Stimulated activated CD8-positive, alpha-beta memory T cell treated with anti-CD3 and anti-CD28 coated beads, Interleukin-7, amount 100 ng/mL, for 24 hours (primary cell): ENCODE measurements around the gene PIGT.

Source experiments
- DNase-seq: peaks from one replicate; pipeline ENCODE4 v3.0.0-alpha.2; 2020; ENCODE audit warnings: low read depth

Gene PIGT

DNA sequence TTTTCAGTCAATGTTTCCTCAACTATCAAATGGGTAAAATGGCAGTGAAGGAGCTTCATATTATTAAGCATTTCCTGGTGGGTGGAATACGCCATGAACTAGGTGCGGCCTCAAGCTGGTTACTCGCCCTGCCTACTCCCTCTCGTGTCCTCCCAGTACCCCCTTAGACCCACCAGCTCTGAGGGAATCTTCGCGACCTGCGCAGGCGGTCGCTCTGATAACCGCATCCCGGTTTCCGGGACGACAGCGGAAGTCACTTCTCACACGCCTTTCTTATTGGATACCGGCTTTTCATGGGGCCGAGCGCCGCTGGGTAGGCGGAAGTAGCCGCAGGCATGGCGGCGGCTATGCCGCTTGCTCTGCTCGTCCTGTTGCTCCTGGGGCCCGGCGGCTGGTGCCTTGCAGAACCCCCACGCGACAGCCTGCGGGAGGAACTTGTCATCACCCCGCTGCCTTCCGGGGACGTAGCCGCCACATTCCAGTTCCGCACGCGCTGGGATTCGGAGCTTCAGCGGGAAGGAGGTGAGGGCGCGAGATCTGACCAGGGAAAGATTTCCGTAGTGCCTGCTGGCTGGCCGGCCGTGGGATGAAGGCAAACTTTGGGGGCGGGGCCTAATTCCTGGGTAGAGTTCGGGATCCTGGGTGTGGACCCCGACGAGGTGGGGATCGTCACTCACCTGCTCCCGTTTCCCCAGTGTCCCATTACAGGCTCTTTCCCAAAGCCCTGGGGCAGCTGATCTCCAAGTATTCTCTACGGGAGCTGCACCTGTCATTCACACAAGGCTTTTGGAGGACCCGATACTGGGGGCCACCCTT, at the start of gene PIGT:
Gene PIGT, plus strand, starts transcription at position 320 of the 816 bp plus-strand sequence. Its CDS starts 16 bp downstream, at position 336.
- peak; percentile 78 for DNase-seq

DNA sequence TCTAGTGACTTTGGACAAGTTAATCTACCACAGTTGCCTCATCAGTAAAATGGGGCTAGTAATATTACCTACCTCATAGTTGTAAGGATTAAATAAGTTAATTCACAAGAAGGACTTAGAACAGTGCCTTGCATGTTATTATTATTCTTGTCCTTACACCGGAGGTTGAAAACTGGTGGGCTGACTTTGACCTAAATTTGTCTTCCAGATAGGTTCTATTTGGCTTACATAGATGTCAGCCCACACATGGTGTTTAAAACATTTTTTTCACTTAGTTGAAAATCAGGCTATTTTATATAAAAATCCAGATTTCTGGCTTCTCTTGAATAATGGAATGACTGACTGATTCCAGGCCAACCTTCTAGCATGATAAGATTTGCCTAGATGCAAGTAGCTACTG, 49.7 kb upstream of the PIGT start:
- DNase-seq = no peak

DNA sequence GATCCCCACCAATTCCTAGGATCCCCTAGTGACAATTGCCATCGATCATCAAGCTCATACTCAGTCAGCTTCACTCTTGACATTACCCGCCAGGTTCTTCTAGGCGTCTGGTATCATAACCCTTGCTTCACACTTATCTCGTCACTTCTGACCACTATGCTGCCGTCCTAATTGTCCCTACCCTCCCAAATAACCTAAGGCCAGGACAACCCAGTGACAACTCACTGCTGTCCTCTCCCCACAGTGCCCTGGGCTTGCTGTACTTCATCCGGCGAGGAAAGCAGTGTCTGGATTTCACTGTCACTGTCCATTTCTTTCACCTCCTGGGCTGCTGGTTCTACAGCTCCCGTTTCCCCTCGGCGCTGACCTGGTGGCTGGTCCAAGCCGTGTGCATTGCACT, 49.3 kb upstream of the PIGT start:
- DNase-seq = no peak

DNA sequence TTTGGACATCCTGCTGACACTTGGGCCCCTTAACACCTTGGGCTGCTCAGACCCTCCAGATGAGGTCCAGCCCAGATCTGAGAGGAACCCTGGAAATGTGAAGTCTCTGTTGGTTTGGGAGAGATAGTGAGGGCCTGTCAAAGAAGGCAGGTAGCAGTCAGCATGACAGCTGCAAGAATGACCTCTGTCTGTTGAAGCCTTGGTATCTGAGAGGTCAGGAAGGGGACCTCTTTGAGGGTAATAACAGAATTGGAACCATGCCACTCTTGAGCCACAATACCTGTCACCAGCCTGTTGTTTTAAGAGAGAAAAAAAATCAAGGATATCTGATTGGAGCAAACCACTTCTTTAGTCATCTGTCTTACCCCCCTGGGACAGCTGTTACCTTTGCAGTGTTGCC, 48.8 kb upstream of the PIGT start:
- no peak for DNase-seq

DNA sequence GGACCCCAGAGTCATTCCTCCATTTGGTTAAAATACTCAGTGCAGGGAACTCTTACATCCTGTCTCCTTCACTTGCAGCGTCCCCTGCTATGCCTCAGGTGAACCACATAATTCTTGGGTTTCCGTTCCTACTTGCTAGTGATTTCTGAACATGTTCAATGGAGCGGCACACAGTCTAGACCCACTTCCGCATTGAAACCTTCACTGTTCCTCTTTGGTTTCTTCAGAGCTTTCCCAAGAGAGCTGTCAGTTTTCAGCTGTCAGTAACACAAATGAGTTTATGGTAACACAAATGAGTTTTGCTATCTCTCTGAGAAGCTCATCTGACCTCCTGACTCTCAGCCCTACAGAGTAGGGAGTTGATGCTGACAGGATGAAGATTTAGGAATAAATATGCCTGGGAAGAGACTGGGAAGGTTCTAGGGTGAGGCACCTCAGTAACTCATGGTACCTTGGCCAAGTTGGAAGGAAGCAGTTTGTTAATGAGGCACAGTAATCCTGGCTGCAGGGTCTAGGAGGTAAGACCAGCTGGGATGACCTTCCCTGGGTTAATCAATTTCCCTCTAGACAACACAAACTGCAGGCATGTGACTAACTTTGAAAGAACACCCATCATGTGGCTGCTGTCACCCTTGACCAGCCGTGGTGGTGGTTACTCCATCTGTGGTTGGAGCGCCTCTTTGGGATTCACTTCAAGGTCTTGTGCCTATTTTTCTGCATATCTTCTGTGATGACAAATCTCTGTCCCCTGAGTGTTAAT, 47.5 kb upstream of the PIGT start:
- DNase-seq = no peak

DNA sequence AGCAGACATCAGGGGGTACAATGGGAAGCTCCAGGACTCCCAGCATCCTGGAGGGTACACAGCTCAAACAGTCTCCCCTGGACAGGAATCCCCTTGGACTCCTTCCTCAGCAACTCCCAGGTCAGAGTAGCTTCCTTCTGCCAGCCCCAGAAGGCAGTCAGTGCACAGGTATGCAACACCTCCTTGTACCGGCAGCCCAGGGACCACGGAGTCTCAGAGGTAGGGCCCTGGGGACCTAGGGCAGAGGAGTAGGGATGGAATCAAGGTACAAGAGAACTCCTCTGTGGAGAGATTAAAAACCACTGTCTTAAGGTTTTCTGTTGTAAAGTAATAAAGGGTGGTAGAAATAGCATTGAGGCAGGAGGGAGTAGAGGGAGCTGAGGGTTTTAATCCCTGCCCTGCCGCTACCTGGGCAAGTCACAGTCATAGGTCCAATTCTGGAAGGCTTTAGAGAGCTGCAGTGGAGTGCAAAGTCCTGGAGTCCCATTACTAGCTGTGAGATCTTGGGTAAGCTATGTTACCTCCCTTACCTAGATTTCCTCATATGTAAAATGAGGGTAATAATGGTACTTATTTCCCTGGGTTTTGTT, 45.3 kb upstream of the PIGT start:
- DNase-seq = no peak

DNA sequence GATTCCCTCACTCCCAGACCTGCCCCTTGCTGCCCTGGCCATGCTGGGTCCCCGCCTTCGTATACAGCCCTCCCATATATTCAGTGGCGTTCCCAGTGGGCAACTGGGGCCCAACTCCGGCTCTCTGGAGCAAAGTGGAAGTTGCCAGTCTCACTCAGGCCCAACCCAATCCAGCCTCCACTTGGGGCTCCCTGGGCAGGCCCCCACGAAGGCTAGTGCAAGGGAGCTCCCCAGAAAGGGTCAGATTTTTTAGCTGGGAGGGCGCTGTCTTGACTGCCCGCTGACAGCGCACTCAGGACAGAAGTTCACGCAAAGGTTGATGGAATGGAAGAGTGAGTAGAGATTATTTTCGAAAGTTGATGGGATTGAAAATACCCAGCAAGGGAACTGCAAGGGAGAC, 43.7 kb upstream of the PIGT start:
- DNase-seq = no peak

DNA sequence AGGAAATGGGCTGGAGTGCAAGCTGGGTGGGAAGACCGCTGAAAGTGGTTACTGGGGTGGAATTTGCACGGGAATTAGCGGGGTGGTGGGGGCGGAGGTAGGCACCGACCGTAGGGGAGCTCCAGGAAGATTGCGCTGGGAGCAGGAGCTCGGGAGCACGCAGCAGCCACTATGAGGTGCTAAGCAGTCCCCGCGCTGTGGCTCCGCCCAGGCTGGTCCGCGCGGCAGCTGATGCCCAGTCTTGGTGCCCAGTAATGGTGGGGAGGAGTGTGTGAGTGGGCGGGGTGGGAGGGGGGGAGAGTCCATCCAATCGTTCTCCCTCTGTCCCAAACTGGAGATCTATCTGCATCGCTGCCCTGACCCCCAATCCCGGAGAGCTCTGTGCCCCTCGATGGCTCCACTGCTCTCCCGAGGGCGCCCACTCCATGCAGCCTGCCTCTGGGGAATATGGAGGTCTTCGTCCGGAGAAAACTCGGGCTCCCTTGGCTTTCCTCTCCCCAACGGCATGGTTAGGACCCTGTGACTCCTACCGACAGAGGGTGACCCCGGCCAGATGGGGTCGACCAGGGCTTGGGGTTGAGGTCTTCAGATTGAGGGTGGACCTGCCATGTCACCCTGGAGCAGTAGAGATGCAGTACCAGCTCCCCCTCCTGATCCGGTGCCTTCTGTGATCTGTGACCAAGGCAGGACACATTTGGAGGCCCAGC, 43.1 kb upstream of the PIGT start:
- DNase-seq = no peak

DNA sequence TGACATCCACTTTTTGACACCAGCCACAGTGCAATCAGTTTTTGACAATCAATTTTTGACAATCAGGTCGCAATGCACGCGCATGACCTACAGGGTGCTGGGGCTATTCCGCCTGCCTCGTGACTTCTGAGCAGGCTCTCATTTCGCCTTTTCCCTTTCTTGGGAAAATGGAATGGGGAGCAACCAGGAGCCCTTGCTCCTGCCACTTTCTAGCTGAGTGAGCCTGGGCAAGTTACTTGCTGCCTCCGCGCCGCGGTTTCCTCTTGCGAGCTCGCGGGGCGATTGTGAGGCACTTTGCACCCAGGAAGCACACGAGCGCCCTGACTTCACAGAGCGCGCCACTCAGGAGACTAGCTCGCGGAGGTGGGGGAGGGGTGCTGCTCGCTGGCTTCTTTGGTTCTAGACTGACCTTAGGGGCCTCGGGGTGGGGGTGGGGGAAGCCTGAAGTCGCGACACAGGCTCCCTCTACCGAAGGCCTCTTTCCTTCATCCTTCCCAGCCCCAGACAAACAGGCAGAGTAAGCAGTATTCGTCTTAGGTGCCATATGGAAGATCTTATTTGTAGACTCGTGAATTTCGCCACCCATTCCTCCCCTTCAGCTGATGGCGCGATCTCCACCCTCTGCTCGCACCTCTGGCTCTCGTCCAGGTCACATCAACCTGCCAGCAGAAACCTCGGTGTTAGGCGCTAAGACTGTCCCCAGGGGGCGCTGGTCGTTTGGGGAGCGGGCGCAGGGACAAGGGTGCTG, 42.4 kb upstream of the PIGT start:
- DNase-seq = peak; percentile 81

DNA sequence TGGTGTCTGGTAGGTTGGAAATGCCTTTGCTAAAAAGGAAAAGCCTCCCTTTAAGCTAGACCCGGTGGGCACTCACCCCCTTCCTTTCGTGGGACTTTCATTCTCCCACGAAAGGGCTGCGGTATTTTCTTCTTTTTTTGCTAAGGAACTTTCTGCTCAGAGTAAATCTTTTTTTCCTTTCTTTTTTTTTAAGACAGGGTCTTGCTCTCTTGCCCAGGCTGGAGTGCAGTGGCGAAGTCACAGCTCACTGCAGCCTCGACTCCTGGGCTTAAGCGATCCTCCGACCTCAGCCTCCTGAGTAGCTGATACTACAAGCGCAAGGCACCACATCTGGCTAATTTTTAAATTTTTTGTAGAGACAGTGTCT, 41.9 kb upstream of the PIGT start:
- DNase-seq = no peak

DNA sequence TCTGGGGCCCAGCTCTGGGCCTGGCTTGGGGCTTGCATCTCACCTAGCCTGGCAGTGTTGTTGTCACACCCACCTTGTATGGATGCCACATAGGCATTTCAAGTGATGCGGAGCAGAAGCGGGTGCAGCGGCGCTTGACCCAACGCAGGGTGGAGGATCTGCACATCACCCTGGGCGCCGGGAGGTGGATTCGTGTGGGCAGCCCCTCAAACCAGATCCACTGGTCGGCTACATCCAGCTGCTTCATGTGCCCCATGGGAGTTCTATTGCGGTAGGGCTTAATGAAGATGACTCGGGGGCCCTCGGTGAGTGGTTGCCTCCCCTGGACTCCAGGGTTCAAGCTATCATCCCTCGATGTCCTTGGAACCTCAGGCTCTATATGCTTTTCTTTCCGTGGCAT, 41.0 kb upstream of the PIGT start:
- no peak for DNase-seq

DNA sequence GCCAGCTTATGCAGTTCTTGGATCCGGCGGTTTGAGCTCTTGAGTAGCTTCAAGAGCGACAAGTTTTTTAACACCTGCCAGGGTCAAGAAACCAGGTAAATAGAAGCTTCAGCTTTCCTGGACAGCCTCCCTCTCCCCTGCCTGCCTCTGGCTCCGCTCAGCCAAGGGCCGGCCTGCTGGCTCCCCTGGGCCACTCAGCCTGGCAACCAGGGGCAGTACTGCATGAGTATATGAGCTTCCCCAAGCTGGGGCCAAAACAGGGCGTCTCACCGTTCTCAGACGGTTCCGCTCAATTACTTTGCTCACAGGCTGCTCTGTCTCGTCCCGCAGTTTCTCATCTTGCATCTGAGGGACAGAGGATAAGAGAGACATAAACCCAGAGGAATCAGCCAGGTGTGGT, 38.7 kb upstream of the PIGT start:
- no peak for DNase-seq

DNA sequence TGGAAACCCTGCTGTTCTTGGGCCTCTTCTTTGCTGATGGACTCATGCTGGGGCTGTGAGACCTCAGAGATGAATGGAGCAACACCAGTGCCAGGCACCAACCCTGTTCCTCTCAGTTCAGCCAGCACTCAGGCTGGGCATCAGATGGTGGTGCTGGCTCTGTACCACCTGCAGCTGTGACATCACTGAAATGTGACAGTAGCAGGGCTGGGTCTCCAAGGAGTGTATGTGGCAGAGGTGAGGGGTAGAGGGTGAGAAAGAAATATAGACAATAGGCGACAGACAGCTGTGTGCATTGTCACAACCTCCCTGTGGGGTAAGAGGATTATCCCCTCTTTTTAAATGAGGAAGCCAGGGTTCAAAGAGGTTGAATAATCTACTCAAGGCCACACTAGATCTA, 37.8 kb upstream of the PIGT start, which contains the start of gene TP53TG5:
Gene TP53TG5, minus strand, starts transcription at position 135 of the 400 bp plus-strand sequence. Its CDS starts 89 bp downstream, at position 46.
- DNase-seq = no peak

DNA sequence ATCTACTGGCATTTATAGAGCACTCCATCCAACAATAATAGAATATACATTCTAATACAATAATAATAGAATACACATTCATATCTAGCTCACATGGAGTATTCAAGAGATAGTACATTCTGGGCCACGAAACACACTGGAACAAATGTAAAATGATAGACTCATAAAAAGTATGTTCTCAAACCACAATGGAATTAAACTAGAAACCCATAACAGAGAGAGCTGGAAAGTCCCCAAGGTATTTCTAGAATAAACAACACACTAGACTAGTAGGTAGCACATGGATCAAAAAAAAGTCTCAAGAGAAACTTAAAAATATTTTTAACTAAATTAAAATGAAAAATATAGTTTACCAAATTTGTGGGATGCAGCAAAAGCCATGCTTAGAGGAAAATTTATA, 28.7 kb upstream of the PIGT start:
- DNase-seq = no peak

DNA sequence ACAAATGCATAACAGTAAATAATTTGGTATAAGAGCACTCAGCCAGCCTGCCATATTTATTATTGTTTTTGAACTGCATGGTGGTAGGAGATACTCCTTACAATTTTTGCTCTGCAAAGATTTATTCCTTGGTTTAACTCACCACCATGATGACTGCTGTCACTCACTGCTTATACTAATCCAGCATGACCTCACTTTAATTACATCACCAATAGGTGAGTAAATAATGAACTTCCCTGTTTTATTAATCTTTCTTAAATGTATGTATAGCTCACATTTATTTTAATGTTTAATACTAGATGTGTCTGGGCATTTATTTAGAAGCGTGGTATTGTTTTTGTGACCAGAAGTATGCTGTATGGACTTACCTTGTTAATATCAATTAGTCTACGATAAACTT, 25.0 kb upstream of the PIGT start:
- DNase-seq = no peak

DNA sequence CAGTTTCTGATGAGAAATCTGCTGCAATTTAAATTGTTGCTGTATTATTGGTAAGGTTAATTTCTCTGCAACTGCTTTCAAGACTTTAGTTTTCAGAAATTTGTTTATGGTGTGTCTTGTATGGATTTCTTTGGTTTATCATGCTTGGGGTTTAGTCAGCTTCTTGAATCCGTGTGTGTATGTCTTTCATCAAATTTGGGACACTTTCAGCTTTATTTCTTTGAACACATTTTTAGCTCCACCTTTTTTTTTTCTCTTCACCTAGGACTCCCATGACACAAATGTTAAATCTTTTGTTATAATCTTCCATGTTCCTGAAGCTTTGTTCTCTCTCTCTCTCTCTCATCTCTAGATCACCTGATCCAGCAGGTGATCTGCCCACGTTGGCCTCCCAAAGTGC, 24.4 kb upstream of the PIGT start:
- DNase-seq = no peak

DNA sequence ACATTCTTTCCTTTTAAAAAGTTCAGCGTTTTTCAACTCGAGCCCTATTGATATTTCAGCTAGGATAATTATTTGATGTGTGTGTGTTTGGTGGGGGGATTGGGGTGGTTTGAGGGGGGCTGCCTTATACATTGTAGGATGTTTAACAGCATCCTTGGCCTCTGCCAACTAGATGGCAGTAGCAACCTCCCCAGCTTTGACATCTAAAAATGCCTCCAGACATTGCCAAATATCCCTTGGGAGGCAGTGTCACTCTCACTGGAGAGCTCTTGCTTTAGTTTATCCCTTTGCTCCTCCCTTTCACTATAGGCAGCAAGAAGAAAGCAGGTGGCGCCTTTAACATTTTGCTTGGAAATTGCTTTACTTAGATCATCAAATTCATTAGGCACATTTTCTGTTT, 23.2 kb upstream of the PIGT start:
- DNase-seq = no peak

DNA sequence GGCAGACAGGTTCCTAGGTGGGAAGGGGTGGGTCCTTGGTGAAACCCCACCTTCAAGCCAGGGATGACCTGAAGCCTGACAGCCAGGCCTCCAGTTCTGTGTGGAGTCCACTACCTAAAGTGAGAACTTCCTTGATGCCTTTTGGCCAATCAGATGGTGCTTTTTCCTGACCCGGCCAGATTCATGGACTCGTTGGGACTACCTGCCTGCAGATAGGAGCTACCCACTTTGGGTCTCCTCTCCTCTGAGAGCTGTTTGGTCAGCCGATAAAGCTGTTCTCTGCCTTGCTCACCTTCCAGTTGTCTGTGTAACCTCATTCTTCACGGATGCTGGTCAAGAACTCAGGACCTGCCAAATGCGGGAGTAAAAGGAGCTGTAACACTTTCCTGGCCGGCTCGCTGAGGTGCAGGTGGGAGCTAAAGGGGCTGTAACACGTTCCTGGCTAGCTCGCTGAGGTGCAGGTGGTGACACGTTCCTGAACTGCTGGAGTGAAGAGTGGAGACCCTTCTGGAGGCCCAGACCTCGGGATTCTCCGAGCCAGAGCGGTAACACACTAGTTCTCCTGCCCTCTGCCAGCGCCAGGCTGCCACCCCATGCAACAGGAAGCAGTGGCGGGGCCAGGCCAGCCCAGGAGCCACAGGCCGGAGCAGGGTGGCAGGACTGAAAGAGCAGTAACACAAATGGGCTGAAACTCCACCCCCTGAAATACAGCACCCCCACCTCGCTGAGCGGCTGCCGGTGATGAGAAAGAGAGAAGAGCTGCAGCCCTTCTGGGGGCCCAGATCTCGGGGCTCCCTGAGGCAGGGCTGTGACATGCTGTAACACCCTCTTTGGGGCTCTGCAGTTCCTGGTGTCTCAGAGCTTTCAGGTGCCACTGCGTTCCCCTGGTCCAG, 21.5 kb upstream of the PIGT start:
- no peak for DNase-seq

DNA sequence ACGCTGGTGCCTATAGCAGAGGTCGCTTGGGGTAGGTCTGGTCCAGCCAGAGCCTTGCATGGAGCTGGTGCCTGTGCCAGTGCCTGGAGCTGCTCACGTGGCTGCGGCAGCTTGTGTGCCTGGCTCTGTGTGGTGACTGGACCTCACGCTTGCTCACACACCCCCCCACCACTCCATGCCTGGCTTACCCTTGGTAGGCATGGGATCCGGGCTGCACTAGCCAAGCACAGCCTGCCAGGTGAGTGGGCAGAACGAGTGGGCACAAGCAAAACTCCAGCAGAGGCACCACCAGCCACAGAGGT, 20.9 kb upstream of the PIGT start:
- DNase-seq = no peak

DNA sequence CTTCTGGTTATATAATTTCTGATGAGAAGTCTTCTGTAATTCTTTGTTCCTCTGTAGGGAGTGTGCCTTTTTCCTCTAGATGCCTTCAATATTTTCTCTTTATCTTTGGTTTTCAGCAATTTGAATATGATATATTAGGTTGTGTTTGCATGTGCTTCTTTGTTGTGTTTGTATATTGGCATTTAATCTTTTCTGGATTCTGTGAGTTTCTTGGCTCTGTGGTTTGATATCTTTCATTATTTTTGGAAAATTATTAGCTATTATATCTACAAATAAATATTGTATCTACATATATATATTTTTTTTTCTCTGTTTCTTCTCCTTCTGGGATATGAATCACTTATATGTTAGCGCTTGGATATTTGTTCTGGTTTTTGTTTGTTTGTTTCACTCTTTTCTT, 16.9 kb upstream of the PIGT start:
- no peak for DNase-seq
